Lower leg skin (tissue), 3 donors: Measurements from ENCODE around the gene UNC93B1.

Source experiments
- POLR2A ChIP-seq, 2 donors: fragments of 450-650 bp; IDR thresholded peaks; one replicate each; pipeline ENCODE4 v1.6.1; 2016 to 2017; ENCODE audit warnings: antibody characterized with exemption in 2 of 2, mild to moderate bottlenecking in 1 of 2, moderate library complexity in 1 of 2
- TF ChIP-seq, protein P1 (sequence below), 3 donors: fragments of 450-650 bp; IDR thresholded peaks; one replicate each; pipeline ENCODE4 v1.5.1; 2016; ENCODE audit warnings: antibody characterized with exemption in 3 of 3, mild to moderate bottlenecking in 3 of 3, moderate library complexity in 2 of 3

GRCh38 chr11:68016161-68016903, 12.4 kb upstream of the UNC93B1 start:
- no peak for TF ChIP-seq POLR2A (IDR thresholded peaks at IDR 0.05)
- TF ChIP-seq, protein P1, sequence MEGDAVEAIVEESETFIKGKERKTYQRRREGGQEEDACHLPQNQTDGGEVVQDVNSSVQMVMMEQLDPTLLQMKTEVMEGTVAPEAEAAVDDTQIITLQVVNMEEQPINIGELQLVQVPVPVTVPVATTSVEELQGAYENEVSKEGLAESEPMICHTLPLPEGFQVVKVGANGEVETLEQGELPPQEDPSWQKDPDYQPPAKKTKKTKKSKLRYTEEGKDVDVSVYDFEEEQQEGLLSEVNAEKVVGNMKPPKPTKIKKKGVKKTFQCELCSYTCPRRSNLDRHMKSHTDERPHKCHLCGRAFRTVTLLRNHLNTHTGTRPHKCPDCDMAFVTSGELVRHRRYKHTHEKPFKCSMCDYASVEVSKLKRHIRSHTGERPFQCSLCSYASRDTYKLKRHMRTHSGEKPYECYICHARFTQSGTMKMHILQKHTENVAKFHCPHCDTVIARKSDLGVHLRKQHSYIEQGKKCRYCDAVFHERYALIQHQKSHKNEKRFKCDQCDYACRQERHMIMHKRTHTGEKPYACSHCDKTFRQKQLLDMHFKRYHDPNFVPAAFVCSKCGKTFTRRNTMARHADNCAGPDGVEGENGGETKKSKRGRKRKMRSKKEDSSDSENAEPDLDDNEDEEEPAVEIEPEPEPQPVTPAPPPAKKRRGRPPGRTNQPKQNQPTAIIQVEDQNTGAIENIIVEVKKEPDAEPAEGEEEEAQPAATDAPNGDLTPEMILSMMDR (IDR thresholded peaks at IDR 0.05) = no peak
